ENCODE data around the gene PCA3. TPM values are rescaled to one million over a fixed set of nuclear protein-coding genes. Genes with fewer than 3 reads are reported as not detected.
"Not testable (repeated sequence)": the region's sequence is repeated elsewhere in the genome, so short reads cannot be mapped to it uniquely, and the experiment has no call there.

Gene PCA3
- not detected for total RNA-seq
- long read RNA-seq, partial matches to known transcripts, result 0 of 2 reads
- long read RNA-seq, other reads (novel, unspliced or antisense), result 2 of 2 reads

DNA sequence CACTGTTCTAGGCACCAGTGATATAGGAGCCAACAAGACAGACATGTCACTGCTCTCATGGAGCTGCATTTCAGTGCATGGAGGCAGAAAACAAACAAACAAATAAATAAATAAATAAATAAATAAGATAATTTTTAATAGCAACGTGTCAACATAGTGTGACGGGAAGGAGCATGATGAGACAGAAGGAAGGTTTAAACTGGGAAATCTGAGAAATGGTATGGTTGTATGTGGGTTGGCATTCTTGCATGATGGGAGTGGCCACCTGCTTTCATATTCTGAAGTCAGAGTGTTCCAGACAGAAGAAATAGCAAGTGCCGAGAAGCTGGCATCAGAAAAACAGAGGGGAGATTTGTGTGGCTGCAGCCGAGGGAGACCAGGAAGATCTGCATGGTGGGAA is at the start of gene PCA3:
TSS of gene PCA3 (plus strand) at position 301 of the 400 bp plus-strand sequence.
- DNase-seq (ENCODE audit: low spot score), result no peak
- intact Hi-C loops (cut with DNase I), result no loop called here

DNA sequence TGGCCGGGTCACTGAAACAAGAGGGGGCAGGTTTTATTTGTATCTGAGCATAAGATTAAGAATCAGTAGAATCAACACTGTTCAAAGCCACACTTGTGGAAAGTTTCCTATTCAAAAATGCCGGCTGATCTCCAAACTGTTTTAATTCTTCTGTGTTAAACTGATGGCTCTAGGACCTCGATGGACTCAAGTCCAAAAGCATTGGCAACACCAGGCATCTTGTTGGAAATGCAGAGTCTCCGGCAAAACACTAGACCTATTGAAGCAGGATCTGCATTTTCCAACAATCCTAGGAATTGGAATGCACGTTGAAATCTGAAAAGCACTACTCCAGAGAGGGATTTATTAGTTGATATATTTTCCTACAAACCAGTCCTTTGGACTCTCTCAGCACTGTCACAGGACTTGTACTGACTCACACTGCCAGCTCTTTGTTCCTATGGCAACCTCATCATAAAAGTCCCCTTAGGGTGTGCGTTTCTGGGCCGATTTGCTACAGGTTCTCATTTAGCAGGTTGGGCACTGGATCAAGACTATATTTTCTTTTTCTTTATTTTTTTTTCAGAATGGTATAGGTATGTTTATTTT is 48.1 kb upstream of the PCA3 start:
- intact Hi-C loops (cut with DNase I), result no loop called here
- no peak for DNase-seq (ENCODE audit: low spot score)

GRCh38 chr9:76717176-76717575 is 47.1 kb upstream of the PCA3 start:
- intact Hi-C loops (cut with DNase I), result no loop called here
- no peak for DNase-seq (ENCODE audit: low spot score)

DNA sequence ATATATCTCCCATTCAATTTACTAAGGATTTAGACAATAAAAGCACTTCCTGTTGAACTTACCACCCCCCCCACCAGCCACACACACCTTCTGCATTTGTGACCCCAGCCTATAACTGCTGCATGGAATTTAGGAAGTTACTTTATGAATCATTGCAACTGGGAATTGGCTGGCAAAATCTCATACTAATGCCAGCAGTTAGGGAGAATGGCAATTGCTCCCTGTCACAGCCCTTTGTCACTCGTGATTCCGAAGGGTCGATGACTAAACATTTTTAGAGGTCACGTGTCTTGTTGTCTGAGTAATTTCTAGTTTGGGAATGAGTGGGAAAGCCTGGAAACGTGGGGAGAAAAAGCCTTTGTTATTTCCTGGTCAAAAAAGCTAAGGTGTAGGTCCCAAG is 46.6 kb upstream of the PCA3 start:
- intact Hi-C loops (cut with DNase I), result no loop called here
- no peak for DNase-seq (ENCODE audit: low spot score)

GRCh38 chr9:76718166-76718565 is 46.1 kb upstream of the PCA3 start:
- intact Hi-C loops (cut with DNase I), result no loop called here
- no peak for DNase-seq (ENCODE audit: low spot score)

GRCh38 chr9:76720245-76720644 is 44.0 kb upstream of the PCA3 start:
- intact Hi-C loops (cut with DNase I), result no loop called here
- no peak for DNase-seq (ENCODE audit: low spot score)

- intact Hi-C loops (cut with DNase I), result no loop called here
- no peak for DNase-seq (ENCODE audit: low spot score)
These were observed 39.2 kb upstream of the PCA3 start for GRCh38 chr9:76725011-76725546.

DNA sequence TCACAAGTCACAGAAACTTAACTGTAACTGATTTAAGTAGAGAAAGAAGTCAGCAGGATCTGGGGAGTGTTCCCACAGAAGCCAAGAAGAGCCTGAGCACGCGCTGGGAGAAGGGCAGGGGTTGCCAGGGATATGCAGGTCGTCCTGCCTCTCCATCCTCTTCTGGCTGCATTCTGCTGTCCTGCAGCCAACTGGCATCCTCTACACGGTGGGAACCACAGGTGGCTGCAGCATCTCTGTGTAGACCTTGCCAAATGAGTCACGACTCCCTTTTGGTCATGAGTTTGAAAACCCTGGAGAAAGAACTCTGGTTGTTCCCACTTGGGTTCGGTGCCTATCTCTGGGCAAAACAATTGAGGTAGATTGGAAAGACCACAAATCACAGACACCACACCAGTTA is 38.4 kb upstream of the PCA3 start:
- intact Hi-C loops (cut with DNase I), result no loop called here
- no peak for DNase-seq (ENCODE audit: low spot score)

- intact Hi-C loops (cut with DNase I), result no loop called here
- no peak for DNase-seq (ENCODE audit: low spot score)
These were observed 35.1 kb upstream of the PCA3 start for GRCh38 chr9:76729116-76729515.

GRCh38 chr9:76729980-76730737 is 34.1 kb upstream of the PCA3 start:
- no peak for DNase-seq (ENCODE audit: low spot score)
- intact Hi-C loops (cut with DNase I), result no loop called here

GRCh38 chr9:76730801-76731200 is 33.4 kb upstream of the PCA3 start:
- no peak for DNase-seq (ENCODE audit: low spot score)
- intact Hi-C loops (cut with DNase I), result no loop called here

DNA sequence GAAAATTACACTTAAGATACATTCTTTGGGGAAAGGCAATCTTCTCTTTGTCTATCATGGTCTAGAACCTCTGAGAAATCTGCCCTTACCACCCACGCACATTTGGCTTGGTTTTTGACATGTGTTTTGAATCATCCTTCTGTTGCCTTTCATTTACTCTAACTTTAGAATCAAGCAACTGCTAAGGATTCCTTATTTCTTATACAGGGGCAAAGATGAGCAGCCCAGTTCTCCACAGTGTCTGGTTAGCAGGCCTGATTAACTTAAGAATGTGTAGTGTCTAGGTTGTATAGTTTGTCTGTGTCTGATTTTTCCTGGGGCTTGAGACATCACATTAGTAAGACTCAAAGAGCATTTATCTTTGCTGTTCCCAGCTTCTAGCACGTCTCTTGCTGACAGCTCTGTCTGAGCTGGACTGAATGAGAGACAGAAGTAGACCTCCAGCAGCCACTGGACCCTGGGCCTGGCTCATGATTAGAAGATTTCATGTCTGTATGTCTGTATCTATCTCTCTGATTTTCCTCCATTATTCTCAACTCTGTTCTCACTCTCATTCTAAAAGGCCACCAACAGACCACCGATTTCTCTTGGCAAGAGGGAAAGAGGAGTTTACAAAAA is 31.8 kb upstream of the PCA3 start:
- intact Hi-C loops (cut with DNase I), result no loop called here
- no peak for DNase-seq (ENCODE audit: low spot score)

- DNase-seq (ENCODE audit: low spot score), result no peak
- intact Hi-C loops (cut with DNase I), result no loop called here
These were observed 31.1 kb upstream of the PCA3 start for GRCh38 chr9:76733096-76733495.

GRCh38 chr9:76734716-76735115 is 29.5 kb upstream of the PCA3 start:
- intact Hi-C loops (cut with DNase I), result no loop called here
- DNase-seq (ENCODE audit: low spot score), result no peak

DNA sequence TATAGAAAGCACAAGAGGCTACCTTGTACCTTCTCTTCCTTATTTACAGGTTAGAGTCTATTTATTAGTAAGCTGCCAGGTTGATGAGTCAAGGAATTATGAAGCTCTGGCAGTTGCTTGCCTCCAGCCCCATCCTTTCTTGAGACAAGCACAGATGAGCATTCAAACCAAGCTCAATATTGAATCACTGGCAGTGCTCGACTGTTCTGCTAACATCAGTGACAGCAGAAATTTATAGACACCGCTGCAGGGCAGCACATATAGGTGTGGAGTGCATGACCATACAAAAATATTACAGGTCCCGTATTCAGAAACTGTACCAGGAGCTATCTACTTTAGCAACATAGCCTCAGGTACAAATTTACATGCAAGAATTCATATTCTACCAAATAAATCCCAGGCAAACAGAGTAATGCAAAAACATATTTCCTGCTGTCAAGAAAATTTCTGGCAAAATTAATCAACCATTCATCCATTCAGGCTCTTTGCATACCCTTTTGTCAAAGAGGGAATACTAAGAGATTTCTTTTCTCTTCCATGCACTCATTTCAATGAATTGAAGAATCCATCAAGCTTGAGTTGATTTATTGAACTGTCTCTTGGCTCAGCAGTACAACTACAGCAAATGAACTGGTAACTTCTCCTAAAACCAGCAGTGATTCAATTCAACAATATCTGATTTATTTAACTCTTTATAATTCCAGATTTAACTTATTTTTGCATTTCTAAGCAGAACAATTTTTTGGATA is 26.9 kb upstream of the PCA3 start:
- intact Hi-C loops (cut with DNase I), result no loop called here

GRCh38 chr9:76738402-76738801 is 25.8 kb upstream of the PCA3 start:
- DNase-seq (ENCODE audit: low spot score), result no peak
- intact Hi-C loops (cut with DNase I), result no loop called here

More for the DNA sequence above, 26.9 kb upstream of the PCA3 start:
- DNase-seq (ENCODE audit: low spot score), result no peak

DNA sequence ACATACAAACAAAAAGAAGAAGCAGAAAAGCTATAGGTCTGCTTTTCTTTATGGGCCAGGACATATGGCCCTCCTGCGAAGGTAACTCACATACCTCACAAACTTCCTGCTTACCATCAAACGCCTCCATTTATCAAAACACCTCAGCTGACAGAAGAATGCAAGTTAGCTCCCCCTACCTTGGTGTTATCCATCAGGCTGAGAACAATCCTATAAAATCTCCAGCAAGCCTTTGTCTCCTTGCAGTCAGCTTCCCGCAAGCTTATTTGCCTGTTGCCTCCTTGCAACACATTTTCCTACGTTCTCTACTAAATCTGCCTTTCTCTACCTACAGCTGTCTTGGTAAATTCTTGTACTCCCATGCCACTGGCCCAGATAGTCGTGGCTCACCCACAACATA is 22.7 kb upstream of the PCA3 start:
- intact Hi-C loops (cut with DNase I), result no loop called here
- no peak for DNase-seq (ENCODE audit: low spot score)

GRCh38 chr9:76742890-76743289 is 21.3 kb upstream of the PCA3 start:
- intact Hi-C loops (cut with DNase I); DNase-seq (ENCODE audit: low spot score): not testable (repeated sequence)

DNA sequence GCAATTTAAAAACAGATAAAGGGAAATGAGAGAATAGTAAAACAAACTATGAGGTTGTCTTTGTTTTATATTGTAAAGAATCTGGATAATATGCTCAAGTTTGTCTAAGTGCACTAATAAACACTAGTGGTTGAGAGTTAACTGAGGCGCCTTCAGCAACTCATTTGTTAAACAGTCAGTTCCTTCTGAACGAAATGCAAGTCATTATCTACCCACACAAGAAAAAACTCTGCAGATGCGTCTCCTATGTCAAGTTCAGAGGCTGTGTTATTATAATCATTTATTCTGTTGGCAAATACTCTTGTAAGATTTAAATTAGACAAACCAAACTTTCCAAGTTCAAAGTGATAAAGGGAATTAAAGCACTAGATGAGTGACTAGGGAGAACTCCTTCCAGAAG is 20.3 kb upstream of the PCA3 start:
- intact Hi-C loops (cut with DNase I), result no loop called here
- no peak for DNase-seq (ENCODE audit: low spot score)

DNA sequence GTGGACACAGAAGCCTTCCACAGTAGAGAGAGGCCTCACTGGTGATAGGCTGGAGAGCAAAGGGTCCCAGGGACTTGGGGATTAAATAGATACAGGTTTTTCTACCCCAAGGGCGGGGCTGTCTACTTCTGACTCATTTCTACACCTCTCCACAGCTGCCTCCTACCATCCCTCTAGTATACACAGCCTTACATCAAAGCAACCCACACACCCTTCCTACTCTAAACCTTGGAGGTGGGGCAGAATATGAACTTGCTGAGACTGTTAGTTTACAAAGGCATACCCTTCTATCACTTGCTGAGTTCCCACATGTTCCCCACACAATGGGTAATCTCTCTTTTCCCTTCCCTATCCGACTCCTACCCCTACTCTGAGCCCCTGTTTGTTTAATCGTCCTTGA is 19.9 kb upstream of the PCA3 start:
- no peak for DNase-seq (ENCODE audit: low spot score)
- intact Hi-C loops (cut with DNase I), result no loop called here

Measured in cardiac septum (tissue), 1 donor.